IMR-90 (cell line): ENCODE data around the gene SLC35E2B.
"Not testable (repeated sequence)": the region's sequence is repeated elsewhere in the genome, so short reads cannot be mapped to it uniquely, and the experiment has no call there.

ENCODE experiments used
- MXI1 ChIP-seq: IDR thresholded peaks from 2 replicates; pipeline ENCODE4 v1.6.1; 2012; ENCODE audit warnings: low read depth, mild to moderate bottlenecking, low read length, moderate library complexity, borderline replicate concordance
- POLR2A ChIP-seq: IDR thresholded peaks from 2 replicates; pipeline ENCODE4 v1.6.1; 2012; ENCODE audit warnings: mild to moderate bottlenecking, low read depth, low read length
- RAD21 ChIP-seq: IDR thresholded peaks from 2 replicates; pipeline ENCODE4 v1.6.1; 2012; ENCODE audit warnings: low read length, improper control_type of control experiment
- RFX5 ChIP-seq: IDR thresholded peaks from 2 replicates; pipeline ENCODE4 v1.8.0; 2012; ENCODE audit warnings: low read depth, mild to moderate bottlenecking, low read length, moderate library complexity
- SMC3 ChIP-seq: fragments of 150-350 bp; IDR thresholded peaks from 2 replicates; pipeline ENCODE4 v1.6.1; 2016; ENCODE audit warnings: low read depth, mild to moderate bottlenecking, antibody characterized with exemption, low read length, moderate library complexity
- TF ChIP-seq, protein P1 (sequence below): conservative IDR thresholded peaks from 2 replicates; pipeline ENCODE4 v1.5.1; 2012; ENCODE audit warnings: mild to moderate bottlenecking, low read depth, low read length, improper control_type of control experiment

DNA sequence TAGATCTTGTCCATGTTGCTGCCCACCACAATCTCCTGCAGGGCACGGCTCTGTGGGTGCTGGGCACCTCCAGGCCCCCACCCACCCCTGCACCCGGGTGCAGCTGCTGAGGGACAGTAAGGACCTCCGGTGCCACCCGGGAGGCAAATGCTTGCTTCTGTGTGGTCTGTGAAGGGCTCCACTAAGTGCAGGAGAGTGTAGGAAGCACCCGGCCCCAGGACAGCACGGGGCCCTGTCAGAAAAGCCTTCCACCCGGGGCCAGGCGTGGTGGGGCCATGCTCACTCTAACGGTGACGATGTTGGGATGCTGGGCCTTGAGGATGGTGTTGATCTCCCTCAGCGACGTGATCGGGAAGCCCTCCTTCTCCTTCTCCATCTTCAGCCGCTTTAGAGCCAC lies 55.1 kb downstream of the SLC35E2B start:
- TF ChIP-seq SMC3, POLR2A, MXI1, RAD21, RFX5: not testable (repeated sequence)
- TF ChIP-seq, protein P1, sequence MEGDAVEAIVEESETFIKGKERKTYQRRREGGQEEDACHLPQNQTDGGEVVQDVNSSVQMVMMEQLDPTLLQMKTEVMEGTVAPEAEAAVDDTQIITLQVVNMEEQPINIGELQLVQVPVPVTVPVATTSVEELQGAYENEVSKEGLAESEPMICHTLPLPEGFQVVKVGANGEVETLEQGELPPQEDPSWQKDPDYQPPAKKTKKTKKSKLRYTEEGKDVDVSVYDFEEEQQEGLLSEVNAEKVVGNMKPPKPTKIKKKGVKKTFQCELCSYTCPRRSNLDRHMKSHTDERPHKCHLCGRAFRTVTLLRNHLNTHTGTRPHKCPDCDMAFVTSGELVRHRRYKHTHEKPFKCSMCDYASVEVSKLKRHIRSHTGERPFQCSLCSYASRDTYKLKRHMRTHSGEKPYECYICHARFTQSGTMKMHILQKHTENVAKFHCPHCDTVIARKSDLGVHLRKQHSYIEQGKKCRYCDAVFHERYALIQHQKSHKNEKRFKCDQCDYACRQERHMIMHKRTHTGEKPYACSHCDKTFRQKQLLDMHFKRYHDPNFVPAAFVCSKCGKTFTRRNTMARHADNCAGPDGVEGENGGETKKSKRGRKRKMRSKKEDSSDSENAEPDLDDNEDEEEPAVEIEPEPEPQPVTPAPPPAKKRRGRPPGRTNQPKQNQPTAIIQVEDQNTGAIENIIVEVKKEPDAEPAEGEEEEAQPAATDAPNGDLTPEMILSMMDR = not testable (repeated sequence)
